DLD1 (cell line): ENCODE results near the gene PATL1.
"Not testable (repeated sequence)": the region's sequence is repeated elsewhere in the genome, so short reads cannot be mapped to it uniquely, and the experiment has no call there.

Experiments
- in situ Hi-C: cut with HindIII; loops from 2 replicates; pipeline ENCODE4 v1.10.0; 2017; ENCODE audit warnings: low sequenced_read_pairs

PATL1 gene

DNA sequence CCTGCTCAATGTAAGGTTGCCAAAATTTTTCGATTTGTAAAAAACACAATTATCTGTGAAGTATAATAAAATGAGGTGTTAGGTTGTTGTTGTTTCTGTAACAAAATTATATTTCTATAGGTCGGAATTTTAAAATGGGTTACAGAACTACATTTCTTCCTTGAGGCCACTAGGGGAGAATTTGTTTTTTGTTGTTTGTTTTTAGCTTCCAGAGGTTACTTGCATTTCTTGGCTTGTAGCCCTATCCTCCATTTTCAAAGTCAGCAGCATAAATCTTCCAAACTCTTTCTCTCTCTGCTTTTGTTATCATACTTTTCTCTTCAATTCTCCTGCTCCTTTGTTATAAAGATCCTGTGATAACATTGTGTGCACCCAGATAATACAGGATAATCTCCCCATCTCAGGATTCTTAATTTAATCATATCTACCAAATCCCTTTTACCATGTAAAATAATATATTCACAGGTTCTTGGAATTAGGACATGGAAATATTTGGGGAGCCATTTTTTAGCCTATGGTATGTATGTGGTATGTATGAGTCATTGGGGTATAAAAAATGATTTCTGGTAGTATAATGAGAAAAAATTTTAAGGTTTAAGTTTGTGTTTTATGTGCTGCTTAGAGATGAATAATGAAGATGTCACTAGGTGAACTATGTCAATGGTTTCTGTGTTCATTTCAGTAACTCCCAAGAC is 9.4 kb upstream of the PATL1 start:
- in situ Hi-C loops: no loop called here

DNA sequence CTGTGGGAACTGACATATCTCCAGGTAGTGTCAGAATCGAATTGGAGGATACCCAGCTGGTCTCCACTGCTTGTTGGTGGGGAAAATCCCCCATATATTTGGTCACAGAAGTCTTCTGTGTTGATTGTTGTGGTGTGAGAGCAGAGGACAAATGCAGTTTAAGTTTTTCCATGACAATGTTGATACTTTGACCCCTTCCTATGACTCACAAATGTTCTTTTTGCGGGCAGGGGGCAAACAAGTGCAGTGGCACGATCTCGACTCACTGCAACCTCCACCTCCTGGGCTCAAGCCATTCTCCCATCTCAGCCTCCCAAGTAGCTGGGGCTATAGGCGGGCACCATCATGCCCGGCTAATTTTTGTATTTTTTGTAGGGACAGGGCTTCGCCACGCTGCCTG is 7.4 kb upstream of the PATL1 start:
- in situ Hi-C loops: no loop called here

DNA sequence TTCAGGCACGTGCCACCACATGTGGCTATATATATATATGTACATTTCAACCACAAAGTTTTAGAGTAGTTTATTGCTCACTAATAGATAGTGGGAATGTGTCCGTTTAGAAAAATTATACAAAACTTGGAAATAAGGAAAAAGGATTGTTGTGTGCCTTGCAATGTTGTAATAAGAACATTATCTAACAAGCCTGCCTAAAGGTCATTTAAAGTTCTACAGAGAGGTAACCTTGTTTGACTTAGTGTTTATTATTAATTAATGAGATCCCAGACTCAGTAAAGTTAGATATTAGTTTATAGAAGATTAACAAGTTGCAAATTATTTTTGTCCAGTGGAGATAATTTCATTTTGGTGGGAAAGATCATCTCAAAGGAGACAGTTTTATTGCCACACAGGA is 5.5 kb upstream of the PATL1 start:
- in situ Hi-C loops: no loop called here

DNA sequence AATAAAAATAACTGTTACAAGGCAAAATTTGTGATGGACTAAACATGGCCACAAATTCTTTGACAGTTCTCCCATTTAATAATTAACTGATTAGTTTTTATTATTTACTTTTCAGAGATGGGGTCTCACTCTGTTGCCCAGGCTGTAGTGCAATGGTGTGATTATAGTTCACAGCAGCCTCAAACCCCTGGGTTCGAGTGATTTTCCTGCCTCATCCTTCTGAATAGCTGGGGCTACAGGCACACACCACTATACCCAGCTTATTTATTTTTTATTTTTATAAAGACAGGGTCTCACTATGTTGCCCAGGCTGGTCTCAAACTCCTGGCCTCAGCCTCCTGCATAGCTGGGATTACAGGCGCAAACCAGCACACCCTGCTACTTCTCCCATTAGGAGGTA is 4.5 kb upstream of the PATL1 start:
- in situ Hi-C loops: no loop called here

DNA sequence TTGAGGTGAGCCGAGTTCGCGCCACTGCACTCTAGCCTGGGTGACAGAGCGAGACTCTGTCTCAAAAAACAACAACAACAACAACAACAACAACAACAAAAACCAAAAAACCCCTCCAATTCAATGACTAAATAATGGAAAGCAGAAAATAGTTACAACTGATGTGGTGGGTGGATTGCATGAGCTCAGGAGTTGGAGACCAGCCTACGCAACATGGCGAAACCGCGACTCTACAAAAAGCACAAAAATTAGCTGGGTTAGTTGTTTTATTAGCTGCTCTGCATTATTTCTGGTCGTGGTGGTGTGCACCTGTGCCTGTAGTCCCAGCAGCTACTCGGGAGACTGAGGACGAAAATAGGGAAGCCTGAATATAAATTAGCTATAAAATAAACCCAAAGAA is 2.6 kb upstream of the PATL1 start:
- in situ Hi-C loops: no loop called here

DNA sequence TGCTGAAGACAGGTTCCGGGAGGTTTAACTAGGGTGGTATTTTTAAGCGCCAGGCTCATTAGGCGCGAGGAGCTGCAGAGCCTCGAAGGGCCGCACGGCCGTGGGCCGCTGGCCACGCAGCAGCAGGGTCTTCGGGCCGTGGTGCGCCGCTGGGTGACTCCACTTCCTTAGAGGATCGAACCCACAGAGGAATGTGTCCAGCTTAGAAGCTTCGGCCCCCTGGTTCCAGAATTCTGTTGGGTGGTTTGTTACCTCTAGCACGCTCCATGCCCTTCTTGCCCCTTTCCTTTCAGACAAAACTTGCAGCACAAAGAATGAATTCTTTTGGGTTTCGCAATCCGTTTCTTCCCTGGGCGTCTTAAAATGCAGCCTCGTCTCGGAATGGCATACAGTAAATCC is 773 bp upstream of the PATL1 start:
- in situ Hi-C loops: no loop called here

DNA sequence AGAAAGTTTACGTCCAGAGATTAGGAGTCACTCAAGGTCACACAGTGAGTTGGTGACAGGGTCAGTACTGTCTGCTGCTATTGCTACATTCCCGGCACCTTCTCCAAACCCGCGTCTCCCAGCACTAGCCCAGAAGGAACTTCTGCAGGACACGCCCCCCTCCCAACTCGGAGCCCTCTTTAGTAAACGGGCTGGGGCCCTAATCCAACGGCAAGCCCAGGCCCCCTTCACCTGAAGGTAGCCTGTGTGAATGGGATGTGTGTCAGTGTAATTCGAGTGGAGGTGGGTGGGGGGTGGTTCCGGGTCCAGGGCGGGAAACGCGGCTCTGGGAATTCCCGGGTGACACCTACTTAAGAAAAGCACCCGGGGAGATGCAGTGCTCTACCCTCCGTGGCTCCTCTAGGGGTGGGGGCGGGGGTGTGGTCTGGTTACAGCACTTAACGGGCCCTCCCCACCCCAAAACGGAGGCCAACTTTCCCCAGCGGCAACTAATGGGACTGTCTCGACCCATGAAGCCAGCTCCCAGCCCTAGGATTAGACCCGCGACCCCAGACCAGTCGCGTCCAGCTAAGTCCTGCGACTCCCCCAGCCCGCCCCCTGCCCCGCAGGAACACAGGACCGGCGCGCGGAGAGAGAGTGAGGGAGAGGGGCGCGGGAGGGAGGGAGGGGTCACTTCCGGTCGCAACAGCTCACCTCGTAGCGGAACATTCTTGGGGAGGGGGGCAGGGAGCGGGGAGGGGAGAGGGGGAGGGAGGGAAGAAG is 468 bp downstream of the PATL1 start:
- in situ Hi-C loops: no loop called here

DNA sequence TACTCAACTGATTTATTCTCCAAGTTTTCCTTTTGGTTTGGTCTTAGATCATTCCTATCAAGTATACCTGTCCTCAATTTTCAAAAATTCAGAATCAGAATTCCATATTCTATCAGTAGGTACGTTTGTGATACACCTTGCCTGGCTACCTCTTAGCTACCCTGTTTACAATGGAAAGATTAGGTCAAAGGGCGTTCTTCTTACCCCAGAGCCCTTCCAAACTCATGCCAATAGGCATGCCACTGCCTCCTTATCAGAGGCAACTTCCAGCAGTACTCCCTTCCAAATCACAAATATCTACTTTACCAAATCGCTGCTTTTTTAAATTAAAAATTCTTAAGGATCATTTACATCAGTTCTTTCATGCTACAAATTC is 1.0 kb downstream of the PATL1 start:
- in situ Hi-C loops: no loop called here

DNA sequence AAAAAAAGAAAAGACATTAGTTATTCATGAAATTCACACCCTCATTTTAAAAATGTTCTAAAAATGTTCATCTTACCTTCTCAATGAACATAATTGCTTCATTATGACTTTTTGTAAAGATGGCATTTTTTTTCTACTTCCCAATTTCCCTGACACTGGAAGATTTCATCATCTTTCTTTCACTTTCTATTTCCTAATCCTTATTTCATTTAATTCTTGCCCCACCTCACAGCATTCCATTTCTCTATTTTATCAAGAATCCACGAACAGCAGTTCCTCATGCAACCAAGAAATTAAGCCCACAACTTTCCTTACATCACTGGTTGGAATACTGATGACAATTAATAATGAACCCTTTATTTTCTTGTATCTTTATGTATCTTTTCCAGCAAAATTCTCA is 1.9 kb downstream of the PATL1 start:
- in situ Hi-C loops: no loop called here

DNA sequence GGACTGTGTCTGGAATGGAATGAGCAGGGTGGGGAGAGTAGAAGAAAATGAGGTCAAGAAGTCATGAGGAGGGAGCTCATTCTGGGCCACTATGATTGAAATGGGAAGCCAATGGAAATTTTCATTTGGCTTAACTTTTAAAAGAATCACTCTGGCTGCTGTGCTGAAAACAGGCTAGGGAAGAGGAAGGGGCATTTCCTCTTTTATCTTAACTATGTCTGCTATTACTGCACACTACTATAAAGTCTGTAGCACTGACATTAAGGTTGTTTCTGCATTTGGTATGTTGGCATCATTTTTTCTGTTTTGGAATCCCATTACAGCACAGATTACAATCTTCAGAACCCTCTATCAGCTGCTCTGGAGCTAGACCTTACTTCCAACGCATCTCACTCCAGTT is 8.2 kb downstream of the PATL1 start:
- in situ Hi-C loops: no loop called here

DNA sequence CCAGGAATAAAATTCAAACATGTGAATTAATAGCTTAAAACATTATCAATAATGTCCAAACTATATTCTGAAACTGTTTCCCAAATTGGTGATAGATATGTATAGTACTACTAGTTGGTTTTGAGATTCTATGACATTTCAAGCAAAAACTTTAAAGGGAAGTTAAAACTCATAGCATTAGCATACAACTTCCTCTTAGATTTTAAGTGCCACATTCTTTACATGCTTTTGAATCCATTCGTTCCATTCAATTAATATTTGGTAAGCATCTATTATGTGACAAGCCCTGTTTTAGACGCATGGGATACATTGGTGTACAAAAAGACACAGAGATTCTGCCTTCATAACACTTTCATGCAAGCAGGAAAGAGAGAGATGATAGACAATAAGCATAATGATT is 8.9 kb downstream of the PATL1 start:
- in situ Hi-C loops: no loop called here

DNA sequence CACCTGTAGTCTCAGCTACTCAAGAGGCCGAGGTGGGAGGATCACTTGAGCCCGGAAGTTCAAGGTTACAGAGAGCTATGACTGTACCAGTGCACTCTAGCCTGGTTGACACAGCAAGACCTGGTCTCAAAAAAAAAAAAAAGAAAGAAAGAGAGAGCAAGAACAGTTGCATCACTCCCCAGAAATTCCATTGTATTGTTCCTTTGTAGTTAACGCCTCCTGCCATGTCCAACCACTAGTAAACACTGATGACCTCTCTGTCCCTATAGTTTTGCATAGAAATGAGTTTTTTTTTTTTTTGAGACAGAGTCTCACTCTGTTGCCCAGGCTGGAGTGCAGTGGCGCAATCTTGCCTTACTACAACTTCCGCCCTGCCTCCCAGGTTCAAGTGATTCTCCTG is 10.8 kb downstream of the PATL1 start:
- in situ Hi-C loops: no loop called here

DNA sequence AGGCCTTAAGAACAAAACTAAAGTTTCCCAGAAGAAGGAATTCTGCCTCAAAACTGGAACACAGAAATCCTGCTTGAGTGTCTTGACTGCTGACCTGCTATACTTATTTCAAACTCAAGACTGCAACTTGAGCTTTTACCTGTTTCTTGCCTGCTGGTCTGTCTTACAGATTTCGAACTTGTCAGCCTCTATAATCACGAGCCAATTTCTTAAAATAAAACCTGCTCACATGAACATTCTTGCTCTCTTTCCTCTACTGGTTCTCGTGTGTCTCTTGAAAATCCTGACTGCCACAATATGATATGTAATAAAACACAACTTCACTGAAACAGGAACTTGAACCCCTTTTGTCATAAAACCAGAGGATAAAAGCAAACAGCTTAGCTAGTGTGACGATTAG is 13.9 kb downstream of the PATL1 start:
- in situ Hi-C loops: no loop called here

DNA sequence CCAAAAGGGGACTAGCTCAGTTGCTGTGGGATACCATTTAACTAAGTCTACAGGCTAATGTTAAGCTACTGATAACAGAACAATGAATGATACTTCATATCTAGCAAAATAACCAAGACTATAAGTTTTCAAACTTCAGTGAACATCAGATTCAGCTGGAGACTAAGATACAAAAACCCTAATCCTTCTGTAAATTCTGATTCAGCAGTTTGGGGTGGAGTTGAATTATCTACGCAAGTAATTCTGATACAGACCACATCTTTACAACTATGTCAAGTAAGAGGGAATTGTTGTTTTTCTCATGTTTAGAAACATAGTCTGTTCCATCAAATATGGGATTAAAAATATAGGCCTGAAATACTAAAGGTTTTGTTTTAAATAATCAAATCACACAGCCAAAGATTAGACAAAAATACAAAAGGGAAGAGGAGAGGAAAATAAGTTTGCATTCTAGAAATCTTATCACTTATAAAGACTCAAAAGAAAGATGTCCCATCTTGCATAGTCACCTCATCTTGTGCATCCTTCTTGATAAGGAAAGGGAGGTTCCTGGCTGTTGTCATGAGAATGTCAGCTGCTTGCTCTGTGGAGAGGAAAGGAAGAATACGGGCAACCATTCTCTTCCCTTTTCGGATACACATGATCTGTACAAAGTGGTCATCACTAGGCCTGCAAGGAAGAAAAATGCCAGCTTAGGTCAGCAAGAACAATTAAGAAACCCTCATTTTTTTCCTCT is 21.4 kb downstream of the PATL1 start:
- in situ Hi-C loops: loop anchor here (5.0 kb wide), 1 partner anchor 35 kb away; no protein-coding TSS in a partner anchor

DNA sequence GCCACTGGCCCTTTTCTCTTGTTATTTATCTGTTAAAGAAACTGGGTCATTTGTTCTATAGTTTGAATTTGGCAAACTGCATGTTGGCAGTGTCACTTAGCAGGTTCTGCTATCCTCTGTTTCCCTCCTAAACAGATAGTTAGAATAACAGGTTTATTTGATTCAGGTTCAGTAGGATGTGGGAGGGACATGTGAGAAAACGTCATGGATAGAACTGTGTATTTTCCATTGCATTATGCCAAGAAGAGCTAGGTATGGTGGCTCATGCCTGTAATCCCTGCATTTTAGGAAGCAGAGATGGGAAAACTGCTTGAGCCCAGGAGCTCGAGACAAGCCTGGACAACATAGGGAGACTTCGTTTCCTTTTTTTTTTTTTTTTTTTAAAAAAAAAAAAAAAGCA is 24.3 kb downstream of the PATL1 start:
- in situ Hi-C loops: no loop called here

DNA sequence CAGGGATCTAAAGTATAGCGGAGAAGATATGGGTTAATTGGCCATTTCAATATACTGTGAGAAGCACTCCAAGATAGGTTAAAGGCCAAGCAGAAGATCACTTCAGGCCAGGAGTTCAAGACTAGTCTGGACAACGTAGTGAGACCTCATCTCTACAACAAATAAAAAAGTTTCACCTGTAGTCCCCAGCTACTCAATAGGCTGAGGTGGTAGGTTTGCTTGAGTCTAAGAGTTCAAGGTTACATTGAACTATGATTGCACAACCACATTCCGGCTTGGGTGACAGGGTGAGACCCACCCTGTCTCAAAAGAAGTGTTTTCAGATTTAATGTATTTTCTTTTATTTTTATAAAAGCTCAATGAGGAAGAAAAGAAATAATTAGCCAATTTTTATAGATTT is 25.4 kb downstream of the PATL1 start:
- in situ Hi-C loops: no loop called here

DNA sequence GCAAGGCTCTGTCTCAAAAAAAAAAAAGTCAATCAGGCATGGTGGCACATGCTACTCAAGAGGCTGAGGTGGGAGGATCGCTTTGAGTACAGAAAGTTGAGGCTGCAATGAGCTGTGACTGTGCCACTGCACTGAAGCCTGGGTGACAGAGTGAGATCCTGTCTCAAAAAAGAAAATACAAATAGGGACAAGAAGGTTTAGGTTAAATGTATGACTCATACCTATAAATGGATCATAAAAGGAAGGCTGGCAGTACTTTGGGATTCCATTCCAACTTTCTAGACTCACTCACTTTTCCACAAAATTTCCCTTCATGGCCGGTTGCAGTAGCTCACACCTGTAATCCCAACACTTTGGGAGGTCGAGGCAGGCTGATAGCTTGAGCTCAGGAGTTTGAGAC is 27.7 kb downstream of the PATL1 start:
- in situ Hi-C loops: no loop called here

DNA sequence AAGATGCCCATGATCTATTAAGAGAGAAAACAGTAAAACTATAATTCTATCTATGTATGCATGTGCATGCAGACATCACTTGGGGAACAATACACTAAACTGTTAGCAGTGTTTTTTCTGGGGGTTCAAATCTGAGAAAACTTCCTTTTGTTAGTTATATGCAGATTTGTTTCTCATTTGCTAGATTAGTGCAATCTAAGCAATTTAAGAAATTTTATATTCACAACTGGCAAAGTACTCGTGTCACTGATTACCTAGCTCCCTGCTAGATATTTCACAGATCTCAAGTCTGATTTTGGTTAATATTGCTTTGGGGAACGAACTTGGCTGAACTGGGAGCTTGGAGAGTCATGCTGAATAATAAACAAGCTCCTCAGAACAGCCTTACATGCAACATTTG is 38.3 kb downstream of the PATL1 start:
- in situ Hi-C loops: no loop called here

DNA sequence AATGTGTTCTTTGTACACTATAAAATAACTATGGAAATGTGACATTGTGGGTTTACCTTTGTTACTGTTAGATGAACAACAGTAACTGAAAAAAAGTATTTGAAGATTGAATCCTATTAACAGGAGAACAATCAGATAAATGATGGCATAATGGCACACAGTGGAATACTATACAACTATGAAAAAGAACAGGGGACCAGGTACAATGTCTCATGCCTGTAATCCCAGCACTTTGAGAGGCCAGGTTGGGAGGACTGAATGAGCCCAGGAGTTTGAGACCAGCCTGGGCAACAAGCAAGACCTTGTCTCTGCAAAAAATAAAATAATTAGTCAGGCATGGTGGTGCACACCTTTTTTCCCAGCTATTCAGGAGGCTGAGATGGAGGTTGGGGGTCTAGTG is 38.8 kb downstream of the PATL1 start:
- in situ Hi-C loops: no loop called here

DNA sequence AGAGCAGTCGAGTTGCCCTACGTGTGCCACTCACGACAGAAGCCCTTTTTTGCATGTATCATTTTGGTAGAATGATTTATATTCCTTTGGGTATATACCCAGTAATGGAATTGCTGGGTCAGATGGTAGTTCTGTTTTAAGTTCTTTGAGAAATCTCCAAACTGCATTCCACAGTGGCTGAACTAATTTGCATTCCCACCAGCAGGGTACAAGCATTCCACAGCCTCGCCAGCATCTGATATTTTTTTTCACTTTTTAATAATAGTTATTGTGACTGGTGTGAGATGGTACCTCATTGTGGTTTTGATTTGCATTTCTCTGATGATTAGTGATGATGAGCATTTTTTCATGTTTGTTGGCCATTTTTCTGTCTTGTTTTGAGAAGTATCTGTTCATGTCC is 41.9 kb downstream of the PATL1 start:
- in situ Hi-C loops: not testable (repeated sequence)

DNA sequence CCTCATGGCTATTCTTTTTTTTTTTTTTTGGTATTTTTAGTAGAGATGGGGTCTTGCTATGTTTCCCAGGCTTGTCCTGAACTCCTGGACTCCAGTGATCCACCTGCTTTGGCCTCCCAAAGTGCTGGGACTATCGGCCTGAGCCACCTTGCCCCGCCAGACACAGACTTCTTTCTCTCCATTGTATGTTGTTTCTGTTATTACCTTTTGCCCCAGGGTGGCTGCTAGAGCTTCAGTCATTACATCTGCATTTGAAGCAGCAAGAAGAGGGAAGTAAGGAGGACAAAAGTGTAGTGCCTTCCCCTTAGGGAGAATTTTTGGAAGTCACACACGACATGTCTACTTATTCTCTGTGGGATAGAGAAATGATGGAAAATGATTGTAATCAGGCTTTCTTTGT is 43.1 kb downstream of the PATL1 start:
- in situ Hi-C loops: no loop called here

DNA sequence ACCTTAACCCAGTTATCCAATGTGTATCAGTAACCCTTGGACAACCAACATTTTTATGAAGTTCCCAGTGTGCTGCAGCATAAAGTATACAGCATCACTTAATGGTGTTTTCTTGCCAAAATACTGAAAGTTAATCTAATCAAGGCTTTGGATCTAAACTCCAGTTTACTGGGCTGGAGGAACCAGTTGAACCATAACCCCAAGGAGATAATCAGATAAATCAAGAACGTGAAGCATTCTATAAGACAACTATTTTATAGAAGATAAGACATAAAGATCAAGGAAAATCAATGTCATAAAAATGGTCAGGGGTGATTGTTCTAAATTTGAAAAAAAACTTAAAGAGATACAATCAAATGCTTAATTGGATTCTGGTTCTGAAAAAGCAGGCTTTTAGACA is 51.0 kb downstream of the PATL1 start:
- in situ Hi-C loops: no loop called here
